ENCODE data around the gene UBTD1. TPM values are rescaled to one million over a fixed set of nuclear protein-coding genes. Genes with fewer than 3 reads are reported as not detected.

The UBTD1 gene
- total and polyA plus RNA-seq, 10 of the 15 experiments (the other 5 are each of a cell fraction or from before 2014, with no cell fraction given), result 0.04 to 1.5 (median 1.2) TPM; not detected in 1

- TF ChIP-seq, protein P1, sequence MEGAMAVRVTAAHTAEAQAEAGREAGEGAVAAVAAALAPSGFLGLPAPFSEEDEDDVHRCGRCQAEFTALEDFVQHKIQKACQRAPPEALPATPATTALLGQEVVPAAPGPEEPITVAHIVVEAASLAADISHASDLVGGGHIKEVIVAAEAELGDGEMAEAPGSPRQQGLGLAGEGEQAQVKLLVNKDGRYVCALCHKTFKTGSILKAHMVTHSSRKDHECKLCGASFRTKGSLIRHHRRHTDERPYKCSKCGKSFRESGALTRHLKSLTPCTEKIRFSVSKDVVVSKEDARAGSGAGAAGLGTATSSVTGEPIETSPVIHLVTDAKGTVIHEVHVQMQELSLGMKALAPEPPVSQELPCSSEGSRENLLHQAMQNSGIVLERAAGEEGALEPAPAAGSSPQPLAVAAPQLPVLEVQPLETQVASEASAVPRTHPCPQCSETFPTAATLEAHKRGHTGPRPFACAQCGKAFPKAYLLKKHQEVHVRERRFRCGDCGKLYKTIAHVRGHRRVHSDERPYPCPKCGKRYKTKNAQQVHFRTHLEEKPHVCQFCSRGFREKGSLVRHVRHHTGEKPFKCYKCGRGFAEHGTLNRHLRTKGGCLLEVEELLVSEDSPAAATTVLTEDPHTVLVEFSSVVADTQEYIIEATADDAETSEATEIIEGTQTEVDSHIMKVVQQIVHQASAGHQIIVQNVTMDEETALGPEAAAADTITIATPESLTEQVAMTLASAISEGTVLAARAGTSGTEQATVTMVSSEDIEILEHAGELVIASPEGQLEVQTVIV (IDR thresholded peaks at IDR 0.05; ENCODE audit: borderline replicate concordance, partially characterized antibody), result no peak
- TF ChIP-seq, protein P2, sequence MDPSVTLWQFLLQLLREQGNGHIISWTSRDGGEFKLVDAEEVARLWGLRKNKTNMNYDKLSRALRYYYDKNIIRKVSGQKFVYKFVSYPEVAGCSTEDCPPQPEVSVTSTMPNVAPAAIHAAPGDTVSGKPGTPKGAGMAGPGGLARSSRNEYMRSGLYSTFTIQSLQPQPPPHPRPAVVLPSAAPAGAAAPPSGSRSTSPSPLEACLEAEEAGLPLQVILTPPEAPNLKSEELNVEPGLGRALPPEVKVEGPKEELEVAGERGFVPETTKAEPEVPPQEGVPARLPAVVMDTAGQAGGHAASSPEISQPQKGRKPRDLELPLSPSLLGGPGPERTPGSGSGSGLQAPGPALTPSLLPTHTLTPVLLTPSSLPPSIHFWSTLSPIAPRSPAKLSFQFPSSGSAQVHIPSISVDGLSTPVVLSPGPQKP (IDR thresholded peaks at IDR 0.05; ENCODE audit: low read depth, low read length), result no peak
- no peak for TF ChIP-seq RFX5 (IDR thresholded peaks at IDR 0.05; ENCODE audit: low read depth, low read length)
- no peak for TF ChIP-seq JUND (IDR thresholded peaks at IDR 0.05; ENCODE audit: low read depth, low read length)
- TF ChIP-seq NFYA (IDR thresholded peaks at IDR 0.05; ENCODE audit: borderline replicate concordance, low read depth, low read length), result no peak
- TF ChIP-seq REST (IDR thresholded peaks at IDR 0.05; ENCODE audit: low read depth, low read length), result no peak
- TF ChIP-seq PBX3 (IDR thresholded peaks at IDR 0.05; ENCODE audit: insufficient replicate concordance, low read depth, low read length), result peak; percentile 92
- peak; percentile 15 for TF ChIP-seq KLF5 (IDR thresholded peaks at IDR 0.05; ENCODE audit: partially characterized antibody)
- TF ChIP-seq MAX (IDR thresholded peaks at IDR 0.05; ENCODE audit: low read depth, low read length), result no peak
- TF ChIP-seq IRF4 (IDR thresholded peaks at IDR 0.05; ENCODE audit: low read depth, low read length), result no peak
- no peak for TF ChIP-seq EED (IDR thresholded peaks at IDR 0.05; ENCODE audit: low read depth)
- TF ChIP-seq TARDBP (IDR thresholded peaks at IDR 0.05; ENCODE audit: borderline replicate concordance), result no peak
- TF ChIP-seq MYC (IDR thresholded peaks at IDR 0.05; ENCODE audit: insufficient read depth, insufficient read length, insufficient replicate concordance, low read length, severe bottlenecking), result no peak
- TF ChIP-seq HDAC6 (IDR thresholded peaks at IDR 0.05; ENCODE audit: unreplicated experiment), result no peak
- TF ChIP-seq EZH2 (IDR thresholded peaks at IDR 0.05; ENCODE audit: borderline replicate concordance, control insufficient read depth, low read depth, low read length), result no peak
- no peak for TF ChIP-seq SRF (IDR thresholded peaks at IDR 0.05; ENCODE audit: low read depth in 2 of 2, low read length in 2 of 2)
- TF ChIP-seq GATAD2B (conservative IDR thresholded peaks at IDR 0.05; ENCODE audit: low read depth), result no peak; the same call in 1 of the 2 replicates
- TF ChIP-seq SMC3 (IDR thresholded peaks at IDR 0.05; ENCODE audit: borderline replicate concordance, low read length), result no peak
- no peak for TF ChIP-seq TCF3 (IDR thresholded peaks at IDR 0.05; ENCODE audit: borderline replicate concordance, insufficient read depth, low read depth, low read length)
- no peak for TF ChIP-seq CHD1 (IDR thresholded peaks at IDR 0.05; ENCODE audit: low read depth, low read length)
- TF ChIP-seq BMI1 (IDR thresholded peaks at IDR 0.05; ENCODE audit: borderline replicate concordance), result no peak
These were observed at the start of gene UBTD1 (continued) for GRCh38 chr10:97498841-97499560.

Measured in GM12878 (cell line).